Measurements from ENCODE around the gene GIMAP8.

The GIMAP8 gene

DNA sequence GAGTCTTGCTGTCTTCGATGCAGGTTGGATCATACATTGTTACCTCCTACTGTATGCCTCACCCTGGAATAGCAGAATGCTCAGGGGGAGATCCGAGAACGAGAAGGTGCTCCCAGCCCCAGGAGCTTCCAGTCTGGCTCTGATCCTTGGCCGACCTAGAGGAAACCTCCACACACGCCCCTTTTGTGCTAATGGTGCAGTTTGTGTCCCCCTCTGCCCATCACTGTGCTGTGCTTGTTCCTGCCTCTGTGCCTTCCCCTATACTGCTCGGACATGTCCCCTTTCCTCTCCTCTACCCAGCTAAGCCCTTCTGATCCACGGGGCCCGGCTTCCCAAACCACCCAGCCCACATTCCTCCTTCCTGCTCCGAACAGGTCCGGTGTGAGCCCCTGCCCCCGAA, 38.8 kb upstream of the GIMAP8 start:
- no peak for DNase-seq (ENCODE audit: low spot score)

DNA sequence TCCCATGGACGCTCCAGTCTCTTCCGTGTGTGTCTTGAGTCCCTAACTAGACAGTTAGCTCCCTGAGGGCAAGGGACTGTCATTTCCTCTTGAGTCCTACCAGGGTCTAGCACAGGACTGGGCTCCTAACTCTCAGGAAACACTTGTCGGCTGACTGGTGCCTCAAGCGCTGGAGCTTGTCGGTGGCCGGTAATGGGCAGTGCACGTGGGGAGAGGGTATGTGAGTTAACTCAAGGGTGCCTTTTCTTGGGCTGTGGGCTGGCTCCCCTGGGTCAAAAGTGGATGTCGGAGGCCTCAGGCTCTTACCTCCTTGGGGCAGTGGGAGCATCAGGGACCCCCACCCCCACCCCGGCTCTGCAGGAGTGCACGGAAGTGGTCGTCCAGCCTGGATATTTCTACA, 38.4 kb upstream of the GIMAP8 start:
- no peak for DNase-seq (ENCODE audit: low spot score)

DNA sequence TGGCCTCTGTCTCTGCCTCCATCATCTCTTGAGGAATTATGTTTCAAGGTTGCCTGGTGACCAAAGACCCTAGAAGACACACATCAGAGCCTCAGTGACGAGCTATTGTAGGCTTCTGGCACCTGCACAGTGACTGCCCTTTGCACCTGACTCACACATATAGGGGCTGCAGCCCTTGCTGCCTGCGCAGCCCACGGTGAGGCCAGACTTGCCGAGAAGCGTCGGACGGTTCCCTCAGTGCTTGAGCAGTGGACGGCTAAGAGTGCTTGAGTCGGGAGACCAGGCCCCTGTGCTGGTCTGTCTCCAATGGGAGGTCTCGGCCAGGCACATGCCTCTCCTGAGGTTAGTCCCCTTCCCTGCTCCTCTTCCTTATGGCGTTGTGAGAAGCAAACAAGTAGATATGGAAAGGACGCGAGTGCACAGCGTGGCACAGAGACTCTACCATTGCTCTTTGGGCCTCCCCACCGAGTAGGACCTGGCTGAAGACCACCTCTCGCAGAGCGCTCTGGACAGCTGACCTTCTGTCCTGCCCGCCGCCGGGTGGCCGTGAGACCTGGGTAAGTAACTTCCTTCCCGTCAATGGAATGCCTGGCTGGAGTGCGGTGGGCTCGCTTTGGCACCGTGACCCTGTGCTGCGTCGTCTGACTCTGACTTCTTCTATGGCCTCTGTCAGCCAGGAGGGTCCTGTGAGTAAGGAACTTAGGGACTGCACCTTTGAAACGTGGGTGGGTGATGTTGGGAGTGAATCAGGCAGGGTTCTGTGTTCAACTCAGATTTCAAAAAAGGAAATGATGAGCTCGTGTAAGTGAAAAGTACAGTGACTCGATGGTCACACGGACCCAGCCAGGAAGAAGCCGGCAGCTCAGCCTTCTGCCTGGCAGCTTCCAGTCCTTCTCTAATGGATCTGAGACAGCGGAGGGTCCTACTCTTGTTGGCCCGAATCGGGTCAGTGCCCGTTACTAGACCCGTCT, 37.6 kb upstream of the GIMAP8 start:
- no peak for DNase-seq (ENCODE audit: low spot score)

DNA sequence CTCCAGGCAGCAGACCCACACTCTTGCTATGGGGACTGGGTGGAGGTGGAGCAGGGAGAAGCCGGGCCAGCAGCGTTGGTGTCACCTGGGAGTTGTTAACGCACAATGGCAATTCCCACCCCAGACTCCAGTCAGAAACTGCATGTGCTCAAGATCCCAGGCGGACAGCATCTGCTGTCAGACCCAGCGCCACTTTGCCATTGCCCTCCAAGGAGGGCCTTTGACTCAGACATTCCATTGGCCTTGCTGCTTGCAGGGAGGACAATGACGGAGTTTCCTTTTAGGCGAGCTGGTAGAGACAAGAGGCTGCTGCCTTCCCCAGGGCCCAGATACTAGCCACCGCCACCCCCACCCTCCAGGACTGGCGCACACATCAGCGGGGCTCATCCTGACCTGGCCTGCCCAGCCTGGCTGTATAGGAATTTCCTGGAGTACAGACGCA, 36.8 kb upstream of the GIMAP8 start:
- DNase-seq (ENCODE audit: low spot score): no peak

DNA sequence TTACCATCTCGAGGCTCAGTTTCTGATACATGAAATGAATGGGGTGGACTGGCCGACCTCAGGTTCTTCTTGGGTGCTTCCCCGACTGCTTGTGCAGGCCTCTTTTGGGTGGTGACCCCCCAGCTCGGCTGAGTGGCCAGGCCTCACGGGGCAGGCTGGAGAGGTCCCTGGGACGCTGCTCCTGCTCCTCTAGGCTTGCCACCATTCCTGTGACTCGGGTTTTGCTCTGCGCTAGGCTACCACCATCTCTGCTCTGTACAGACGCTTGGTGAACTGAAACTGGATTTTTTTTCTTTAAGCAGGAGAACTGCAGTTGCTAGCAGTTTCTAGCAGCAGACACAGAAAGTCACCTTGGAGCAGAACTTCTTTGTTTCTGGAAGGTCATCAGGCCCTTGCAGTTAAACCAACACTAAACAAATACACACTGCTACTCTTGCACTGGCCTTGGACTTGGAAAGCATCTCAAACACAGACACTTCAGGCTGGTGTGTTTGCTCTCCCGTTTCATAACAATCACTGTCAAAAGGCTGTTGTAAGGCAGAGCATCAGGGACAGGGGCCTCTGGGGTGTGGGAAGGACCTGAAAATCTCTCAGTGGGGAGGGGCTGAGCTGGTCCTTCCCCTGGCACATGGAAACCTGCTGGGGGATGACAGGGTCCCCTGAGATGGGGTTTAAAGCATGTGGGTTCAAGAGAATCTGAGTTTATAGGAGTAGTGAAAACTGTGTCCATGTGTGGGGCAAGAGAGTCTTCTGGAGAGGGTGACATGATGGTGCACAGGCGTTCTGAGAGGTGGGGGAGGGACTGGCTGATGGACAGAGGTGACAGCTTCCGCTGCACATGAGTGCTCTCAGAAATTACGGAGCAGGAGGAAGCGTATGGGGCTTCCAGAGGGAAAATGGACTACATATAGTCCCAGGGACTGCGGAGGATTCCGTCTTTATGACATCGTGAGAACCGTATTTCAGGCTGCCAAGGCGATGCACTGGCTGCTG, 35.0 kb upstream of the GIMAP8 start:
- no peak for DNase-seq (ENCODE audit: low spot score)

DNA sequence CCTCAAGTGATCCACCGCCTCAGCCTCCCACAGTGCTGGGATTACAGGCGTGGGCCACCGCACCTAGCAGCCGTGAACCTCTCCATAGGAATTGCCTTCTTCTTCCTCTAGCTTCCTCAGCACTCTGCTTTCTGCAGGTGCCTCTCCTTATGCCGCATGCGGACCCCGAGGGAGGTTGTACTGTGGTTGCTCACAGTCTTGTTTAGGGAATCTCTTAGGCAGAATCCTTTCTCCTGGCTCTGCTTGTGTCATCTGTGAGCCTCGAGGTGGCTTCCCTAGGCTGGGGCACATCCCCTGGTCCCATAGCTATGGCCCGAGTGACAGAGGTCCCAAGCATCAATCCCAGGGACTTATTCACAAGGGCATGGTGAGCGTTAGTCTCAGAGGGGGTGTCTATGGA, 33.2 kb upstream of the GIMAP8 start:
- DNase-seq (ENCODE audit: low spot score): no peak

DNA sequence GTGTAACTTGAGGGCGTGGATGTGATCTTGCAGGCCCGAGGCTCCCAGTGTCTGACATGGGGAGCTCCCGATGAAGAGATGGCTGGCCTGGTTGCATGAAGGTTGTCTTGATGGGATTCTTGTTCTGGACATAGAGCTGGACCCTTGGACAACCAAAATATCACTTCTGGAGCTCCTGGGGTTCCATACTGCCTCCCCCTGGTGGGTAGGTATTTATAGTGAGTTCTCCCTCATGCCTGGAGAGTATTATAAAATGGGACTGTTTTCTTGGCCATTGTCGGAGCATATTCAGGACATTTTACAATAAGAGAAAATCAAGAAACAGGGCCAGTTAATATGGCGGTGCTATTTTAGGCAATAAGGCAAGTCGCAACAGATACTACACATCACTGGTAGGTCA, 32.6 kb upstream of the GIMAP8 start:
- no peak for DNase-seq (ENCODE audit: low spot score)

DNA sequence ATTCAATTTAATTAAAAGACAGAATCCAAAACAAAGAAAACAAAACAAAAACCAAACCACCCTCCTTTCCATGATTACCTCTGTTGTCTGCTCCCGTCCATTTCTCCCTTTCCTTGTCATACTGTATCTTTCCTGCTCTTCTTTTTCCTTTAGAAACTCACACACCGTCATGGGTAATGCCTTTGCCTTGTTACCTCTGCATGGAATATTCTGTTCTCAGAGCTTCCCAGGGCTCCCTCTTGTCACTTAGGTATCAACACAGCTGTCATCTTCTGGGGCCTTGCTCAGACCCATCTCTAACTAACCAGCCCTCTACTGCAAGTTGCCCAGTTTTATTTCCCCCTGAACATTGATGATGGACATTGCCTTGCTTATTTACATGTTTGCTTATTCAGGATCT, 30.2 kb upstream of the GIMAP8 start:
- DNase-seq (ENCODE audit: low spot score): no peak

DNA sequence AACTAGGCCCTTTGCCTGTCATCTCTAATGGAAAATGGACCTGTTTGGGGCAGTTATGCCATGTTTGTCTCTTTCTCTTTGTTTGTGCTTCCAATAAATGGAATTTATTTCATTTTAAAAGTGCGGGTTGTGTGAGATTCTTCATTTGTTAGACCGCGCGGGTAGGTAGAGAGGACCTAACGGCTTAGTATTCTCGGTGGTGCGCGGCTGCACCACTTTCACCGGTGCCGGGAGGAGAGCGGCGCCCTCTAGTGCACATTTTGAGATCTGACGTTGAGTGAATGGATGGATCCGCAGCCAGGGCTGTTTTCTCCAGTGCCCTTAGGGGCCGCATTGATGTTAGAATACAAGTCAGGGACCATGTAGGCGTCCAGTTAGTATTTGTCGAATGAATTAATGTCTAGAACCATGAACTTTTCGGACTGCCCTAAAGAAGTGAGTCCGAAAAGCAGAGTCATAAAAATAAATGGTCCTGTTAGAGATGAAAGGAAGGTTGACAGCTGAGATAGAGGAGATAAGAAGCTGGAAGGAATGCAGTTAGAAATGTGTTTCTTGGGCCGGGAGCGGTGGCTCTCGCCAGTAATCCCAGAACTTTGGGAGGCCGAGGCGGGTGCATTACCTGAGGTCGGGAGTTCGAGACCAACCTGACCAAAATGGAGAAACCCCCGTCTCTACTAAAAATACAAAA, 29.3 kb upstream of the GIMAP8 start:
- peak; percentile 86 for DNase-seq (ENCODE audit: low spot score)

DNA sequence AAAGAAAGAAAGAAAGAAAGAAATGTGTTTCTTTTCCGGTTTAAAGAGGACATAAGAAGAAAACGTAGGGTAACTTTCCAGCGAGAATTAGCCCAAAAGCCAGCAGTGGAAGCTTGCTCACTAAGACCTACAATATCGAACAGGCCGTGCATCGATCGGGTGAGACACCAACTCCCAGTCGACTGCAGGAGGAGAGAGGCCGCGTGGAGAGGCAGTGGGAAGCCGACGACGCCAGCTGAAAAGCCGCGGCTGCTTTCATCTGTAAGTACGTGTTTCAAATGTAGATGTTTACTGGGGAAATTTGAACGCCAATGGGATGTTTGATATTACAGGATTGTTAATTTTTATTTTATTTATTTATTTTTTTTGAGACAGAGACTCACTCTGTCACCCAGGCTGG, 28.6 kb upstream of the GIMAP8 start:
- DNase-seq (ENCODE audit: low spot score): no peak

DNA sequence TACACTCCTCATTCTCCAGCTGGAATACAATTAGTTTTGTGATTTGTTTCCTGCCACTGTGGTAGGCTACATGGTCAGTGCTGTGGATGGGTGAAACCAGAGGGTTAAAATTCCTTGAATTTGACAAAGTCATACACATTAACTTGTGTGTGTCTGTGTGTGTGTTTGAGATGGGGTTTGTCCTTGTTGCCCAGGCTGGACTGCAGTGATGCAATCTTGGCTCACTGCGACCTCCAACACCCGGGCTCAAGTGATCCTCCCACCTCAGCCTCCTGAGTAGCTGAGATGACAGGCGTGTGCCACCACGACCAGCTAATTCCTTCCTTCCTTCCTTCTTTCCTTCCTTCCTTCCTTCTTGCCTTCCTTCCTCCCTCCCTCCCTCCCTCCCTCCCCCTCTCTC, 24.8 kb upstream of the GIMAP8 start:
- DNase-seq (ENCODE audit: low spot score): no peak

DNA sequence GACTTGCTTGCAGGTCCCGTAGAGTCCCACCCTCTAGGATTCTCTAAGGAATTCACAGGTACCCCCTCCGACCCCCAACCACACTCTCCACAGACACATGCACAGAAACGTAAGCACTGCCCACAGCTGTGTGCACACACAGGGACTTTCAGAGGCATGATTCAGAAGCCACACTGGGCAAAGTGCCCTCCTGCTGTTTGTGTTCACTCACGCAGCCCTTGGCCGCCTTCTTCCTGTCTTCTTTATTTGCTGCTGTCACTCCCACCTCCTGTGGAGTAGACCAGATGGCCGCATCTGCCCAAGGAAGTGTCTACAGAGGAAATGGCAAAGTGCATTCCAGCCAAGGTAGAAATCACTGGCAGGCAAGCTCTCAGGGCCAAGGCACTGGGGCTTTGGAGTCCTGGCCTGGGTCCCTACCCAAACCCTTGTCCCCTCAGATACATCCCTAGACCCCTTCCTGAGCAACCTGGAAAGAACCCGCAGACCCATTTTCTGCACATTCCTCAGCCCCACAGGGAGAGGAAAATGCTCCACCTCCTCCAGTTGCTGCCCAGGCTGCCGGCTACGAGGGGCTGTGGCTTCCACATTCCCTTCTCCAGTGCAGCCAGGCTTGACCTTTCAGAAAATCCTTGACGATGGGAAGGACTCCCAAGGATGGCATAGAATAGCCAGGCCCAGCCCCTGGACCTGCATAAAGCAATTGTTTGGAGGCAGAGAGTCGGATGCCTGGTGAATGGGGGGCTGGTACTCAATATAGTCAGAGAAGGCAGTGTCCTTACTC, 21.6 kb upstream of the GIMAP8 start:
- DNase-seq (ENCODE audit: low spot score): no peak

DNA sequence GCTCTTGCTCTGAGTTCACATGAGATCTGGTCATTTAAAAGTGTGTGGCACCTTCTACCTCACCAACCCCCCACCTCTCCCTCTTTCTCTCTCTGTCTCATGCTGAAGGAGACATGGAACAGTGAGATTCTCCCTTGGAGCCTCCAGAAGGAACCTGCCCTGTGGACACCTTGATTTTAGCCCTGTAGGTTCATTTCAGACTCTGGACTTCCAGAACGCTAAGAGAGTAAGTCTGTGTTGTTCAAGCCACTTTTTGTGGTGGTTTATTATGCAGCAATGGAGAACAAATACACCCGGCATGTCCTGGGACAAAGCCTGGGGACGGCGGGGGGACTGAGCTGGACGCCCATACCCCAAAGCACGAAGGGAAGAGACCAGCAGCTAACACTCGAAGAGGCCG, 20.7 kb upstream of the GIMAP8 start:
- DNase-seq (ENCODE audit: low spot score): no peak

DNA sequence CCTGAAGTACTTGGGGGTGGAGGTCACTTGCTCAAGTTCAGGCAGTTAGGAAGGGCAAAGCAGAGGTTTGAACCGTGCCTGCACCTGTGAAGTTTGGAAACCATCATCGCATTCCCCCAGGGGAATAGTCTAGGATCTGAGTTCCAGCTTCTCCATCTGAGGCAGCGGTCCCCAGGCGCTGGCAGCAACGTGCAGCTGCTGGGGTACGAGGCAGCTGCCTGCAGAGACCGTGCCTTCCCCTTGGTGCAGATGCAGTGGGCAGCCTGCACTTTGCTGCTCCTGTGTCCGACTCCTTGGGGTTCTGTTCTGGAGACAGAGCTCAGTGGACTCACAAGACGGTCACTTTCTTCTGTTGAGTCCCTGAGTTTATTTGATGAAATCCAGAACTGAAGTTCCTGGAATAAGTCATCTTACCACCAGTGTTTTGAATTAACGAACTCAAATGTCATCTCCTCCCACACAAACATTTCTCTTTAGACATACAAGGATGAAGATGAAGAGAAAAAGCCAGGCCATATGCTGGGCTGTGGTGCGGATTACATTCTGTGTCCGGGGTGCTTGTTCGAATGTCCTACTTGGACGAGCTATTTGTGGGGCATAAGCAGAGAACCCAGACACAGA, 19.9 kb upstream of the GIMAP8 start:
- DNase-seq (ENCODE audit: low spot score): no peak

DNA sequence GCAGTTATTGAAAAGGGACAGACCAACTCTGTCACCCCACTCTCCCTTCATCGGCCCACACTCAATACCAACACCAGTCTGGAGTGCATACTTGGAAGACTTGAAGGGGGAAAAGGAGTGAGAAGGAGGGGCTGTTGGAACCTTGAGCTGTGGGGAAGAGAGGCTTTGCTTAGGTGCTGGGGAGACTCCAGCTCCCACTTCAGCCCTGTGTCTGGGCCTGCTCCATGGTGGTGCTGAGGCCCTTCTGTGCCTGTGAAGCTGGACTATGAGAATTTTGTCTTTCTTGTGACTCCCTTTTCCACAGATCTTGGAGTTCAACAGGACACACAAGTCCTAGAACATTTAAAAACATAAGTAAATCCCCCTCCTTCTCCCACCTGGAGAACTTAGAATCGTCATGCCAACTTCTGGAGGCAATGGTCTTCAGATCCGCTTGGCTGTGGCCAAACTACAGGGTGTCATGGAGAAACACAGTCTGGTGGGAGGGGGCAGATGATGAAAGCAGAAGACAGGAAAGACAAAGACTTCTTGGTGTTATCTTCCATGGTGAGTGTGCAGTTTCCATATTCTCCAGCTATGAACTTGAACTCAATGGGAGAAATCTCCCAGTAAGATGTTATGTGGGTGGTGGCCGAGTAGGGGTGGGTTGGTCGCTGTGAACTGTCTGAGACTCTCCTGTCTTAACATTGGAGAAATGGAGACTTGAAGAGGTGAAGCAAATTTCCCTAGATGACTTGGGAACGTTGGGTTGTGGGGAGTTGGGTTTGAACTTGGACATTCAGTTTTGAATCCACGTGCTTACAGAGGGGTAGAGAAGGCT, 18.4 kb upstream of the GIMAP8 start:
- DNase-seq (ENCODE audit: low spot score): no peak

DNA sequence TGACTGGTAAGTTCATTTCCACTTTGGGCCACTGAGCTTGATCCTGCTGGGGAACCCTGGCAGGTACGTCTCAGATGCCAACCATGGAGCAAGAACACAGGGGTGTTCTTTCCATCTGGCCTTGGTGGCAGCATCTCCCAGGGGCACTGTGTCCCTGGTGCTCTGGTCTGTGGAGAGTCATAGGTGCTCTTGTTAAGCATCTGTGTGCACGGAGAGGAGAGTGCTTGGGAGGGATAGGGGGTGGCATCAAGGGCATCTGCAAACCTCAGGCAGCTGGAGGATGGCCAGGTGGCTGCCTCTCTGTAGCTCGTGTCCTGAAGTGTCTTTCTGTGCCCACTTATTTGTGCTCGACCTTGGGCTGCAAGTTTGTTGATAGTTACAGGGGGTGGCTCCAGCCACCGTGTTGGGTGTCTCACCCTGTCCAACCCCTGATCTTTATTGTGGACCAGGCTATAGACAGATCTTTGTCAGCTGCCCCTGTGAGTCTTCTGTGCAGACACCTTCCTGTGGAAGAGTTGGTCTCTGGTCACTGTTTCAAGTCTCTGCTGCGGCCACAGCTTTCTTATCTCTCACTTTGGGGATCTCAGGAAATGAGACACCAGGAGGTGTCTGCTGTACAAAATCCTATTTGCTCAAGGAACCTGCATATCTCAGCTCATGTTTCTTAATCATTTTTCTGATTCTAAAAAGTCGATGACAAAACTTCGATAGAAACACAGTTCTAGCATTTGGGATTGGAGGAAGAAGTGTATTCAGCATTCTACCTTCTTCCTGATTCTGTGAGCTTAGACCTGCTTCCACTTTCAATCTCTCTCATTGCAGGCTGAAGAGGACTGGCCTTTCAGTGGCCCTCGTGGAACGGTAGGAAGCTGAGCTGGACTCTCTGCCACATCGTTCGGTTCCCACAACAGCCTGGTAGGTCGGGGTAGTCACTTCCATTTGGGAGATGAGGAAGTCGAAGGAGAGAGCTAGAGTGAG, 17.2 kb upstream of the GIMAP8 start:
- no peak for DNase-seq (ENCODE audit: low spot score)

DNA sequence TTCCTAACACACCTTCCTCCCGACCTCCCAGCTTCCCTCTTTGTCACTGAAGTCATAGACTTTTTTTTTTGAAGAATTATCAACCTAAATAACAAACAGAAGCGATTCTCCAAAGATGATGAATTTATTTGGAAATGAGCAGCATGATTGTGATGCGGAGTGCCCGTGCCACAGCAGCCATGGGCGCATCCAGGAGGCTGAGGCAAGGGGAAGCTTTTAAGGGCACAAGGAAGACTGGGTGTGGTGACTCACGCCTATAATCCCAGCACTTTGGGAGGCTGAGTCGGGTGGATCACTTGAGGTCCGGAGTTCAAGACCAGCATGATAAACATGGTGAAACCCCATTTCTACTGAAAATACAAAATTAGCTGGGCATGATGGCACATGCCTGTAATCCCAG, 16.2 kb upstream of the GIMAP8 start:
- no peak for DNase-seq (ENCODE audit: low spot score)

DNA sequence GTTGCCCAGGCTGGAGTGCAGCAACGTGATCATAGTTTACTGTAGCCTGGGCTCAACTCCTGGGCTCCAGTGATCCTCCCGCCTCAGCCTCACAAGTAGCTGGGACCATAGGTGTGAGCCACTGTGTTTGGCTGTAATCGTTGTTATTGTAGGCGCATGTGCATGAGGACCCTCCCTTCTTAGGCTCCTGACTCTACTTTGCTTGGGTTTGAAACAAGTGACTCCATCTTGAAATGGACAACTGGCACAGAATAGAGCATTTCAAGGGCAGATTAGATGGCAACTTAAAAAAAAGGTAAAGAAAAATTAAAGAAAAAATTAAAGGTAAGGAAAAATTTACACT, 15.4 kb upstream of the GIMAP8 start:
- DNase-seq (ENCODE audit: low spot score): no peak
